Glutamatergic neuron (in vitro differentiated cells): Measurements from ENCODE around the gene PPM1N. TPM values are rescaled to one million over a fixed set of nuclear protein-coding genes. Genes with fewer than 3 reads are reported as not detected.

Source experiments
- DNase-seq: peaks from one replicate; pipeline ENCODE4 v3.0.0; 2022
- H3K27ac Mint-ChIP-seq: one replicate; pipeline ENCODE4 v1.8.0; 2020; ENCODE audit warnings: mild to moderate bottlenecking, mixed read lengths, inconsistent platforms; ENCODE audit not compliant: unreplicated experiment
- H3K27me3 Mint-ChIP-seq: one replicate; pipeline ENCODE4 v1.8.0; 2020; ENCODE audit warnings: mild to moderate bottlenecking, moderate library complexity, mixed read lengths, inconsistent platforms; ENCODE audit not compliant: unreplicated experiment
- H3K36me3 Mint-ChIP-seq: one replicate; pipeline ENCODE4 v1.8.0; 2020; ENCODE audit warnings: mild to moderate bottlenecking, mixed read lengths, inconsistent platforms; ENCODE audit not compliant: unreplicated experiment
- H3K4me1 Mint-ChIP-seq: one replicate; pipeline ENCODE4 v1.8.0; 2020; ENCODE audit warnings: mild to moderate bottlenecking, low read depth, mixed read lengths, inconsistent platforms; ENCODE audit not compliant: unreplicated experiment
- H3K4me3 Mint-ChIP-seq: one replicate; pipeline ENCODE4 v1.8.0; 2020; ENCODE audit warnings: mild to moderate bottlenecking, mixed read lengths, inconsistent platforms; ENCODE audit not compliant: unreplicated experiment
- H3K9me3 Mint-ChIP-seq: one replicate; pipeline ENCODE4 v1.8.0; 2020; ENCODE audit warnings: mild to moderate bottlenecking, moderate library complexity, mixed read lengths, inconsistent platforms; ENCODE audit not compliant: unreplicated experiment
- CTCF ChIP-seq: fragments of 200-600 bp; sonication (generic); IDR thresholded peaks from one replicate; pipeline ENCODE4 v1.5.0; 2021; ENCODE audit not compliant: partially characterized antibody, unreplicated experiment
- total RNA-seq: library from RNA; stranded (reverse); fragmentation: NEBNext Ultra II Directional; extraction: Animal tissue kit (Norgen Biotek cat#: 25700); gene quantifications from one replicate; pipeline ENCODE4 v1.2.1, GENCODE V29; 2021; ENCODE audit not compliant: unreplicated experiment

The PPM1N gene
- total RNA-seq, 1 donor from 2014 or later = 6.6 TPM

- H3K9me3 Mint-ChIP-seq = peaks cover 9% of the 10 kb centered on the region
- TF ChIP-seq CTCF = no peak
- H3K4me1 Mint-ChIP-seq = peaks cover 9% of the 10 kb centered on the region
- no peaks in the 10 kb centered on the region for H3K36me3 Mint-ChIP-seq
- H3K4me3 Mint-ChIP-seq = no peak overlapping the region
- no peak for DNase-seq
- no peak overlapping the region for H3K27ac Mint-ChIP-seq
- H3K27me3 Mint-ChIP-seq = peaks cover 16% of the 10 kb centered on the region
These were observed 22.5 kb upstream of the PPM1N start for GRCh38 chr19:45475537-45476291.

- Mint-ChIP-seq H3K36me3 (no peaks in the 10 kb centered on the region), H3K27ac (no peak overlapping the region), H3K4me1 (peaks cover 9% of the 10 kb centered on the region), H3K27me3 (peaks cover 16% of the 10 kb centered on the region), H3K9me3 (peaks cover 9% of the 10 kb centered on the region), H3K4me3 (peak overlapping the region; percentile 32)
- no peak for TF ChIP-seq CTCF
- no peak for DNase-seq
These were observed 21.9 kb upstream of the PPM1N start for GRCh38 chr19:45476304-45476703.

GRCh38 chr19:45477186-45477585 is 21.1 kb upstream of the PPM1N start:
- Mint-ChIP-seq H3K36me3 (no peaks in the 10 kb centered on the region), H3K27me3 (peaks cover 10% of the 10 kb centered on the region), H3K4me1 (peaks cover 9% of the 10 kb centered on the region), H3K4me3 (no peak overlapping the region), H3K9me3 (peaks cover 8% of the 10 kb centered on the region), H3K27ac (no peak overlapping the region)
- DNase-seq = no peak
- no peak for TF ChIP-seq CTCF

- DNase-seq = no peak
- no peak for TF ChIP-seq CTCF
- peak overlapping the region; percentile 64 for H3K4me3 Mint-ChIP-seq
- H3K27me3 Mint-ChIP-seq = peaks cover 8% of the 10 kb centered on the region
- no peaks in the 10 kb centered on the region for H3K36me3 Mint-ChIP-seq
- H3K9me3 Mint-ChIP-seq = peaks cover 8% of the 10 kb centered on the region
- peaks cover 6% of the 10 kb centered on the region for H3K4me1 Mint-ChIP-seq
- peak overlapping the region; percentile 91 for H3K27ac Mint-ChIP-seq
These were observed 20.4 kb upstream of the PPM1N start for GRCh38 chr19:45477713-45478453.
